ENCODE results near the gene SALL3. TPM values are rescaled to one million over a fixed set of nuclear protein-coding genes. Genes with fewer than 3 reads are reported as not detected.

SALL3 gene
- total and polyA plus RNA-seq, 2 of the 13 experiments (the other 11 are each of a cell fraction or from before 2014, with no cell fraction given) = not detected

DNA sequence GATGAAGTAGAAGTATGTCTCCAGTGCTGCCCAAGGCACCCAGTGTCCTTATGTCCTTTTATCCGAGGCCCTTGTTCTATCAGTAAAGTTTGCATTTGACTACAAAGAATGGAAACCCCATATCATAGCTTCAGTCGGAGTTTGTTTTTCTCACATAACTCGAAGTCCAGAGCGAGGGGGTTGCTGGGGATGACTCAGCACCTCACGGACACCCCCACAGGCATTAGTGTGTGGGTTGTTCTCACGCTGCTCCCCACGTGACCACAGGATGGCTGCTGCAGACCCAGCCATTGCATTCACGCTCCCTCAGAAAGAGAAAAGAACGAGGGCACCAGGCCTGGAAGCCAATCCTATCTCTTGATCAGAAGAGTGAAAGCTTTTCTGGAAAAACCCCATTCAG lies 27.8 kb downstream of the SALL3 start:
- no peak overlapping the region for H3K9ac ChIP-seq (ENCODE audit: insufficient read depth, low read depth, low read length)
- intact Hi-C loops (cut with micrococcal nuclease; ENCODE audit: unreplicated experiment) (no loop called here), in situ Hi-C loops (cut with HindIII; ENCODE audit: extremely low pct_ligation_motif_present, low pct_unique_long_range_greater_than_20kb) (no loop called here)
- H4K20me1 ChIP-seq (ENCODE audit: insufficient read depth, low read length) = no peaks in the 10 kb centered on the region
- no peak overlapping the region for H3K27ac ChIP-seq (ENCODE audit: extremely low read length, insufficient read depth, low read length)
- H3K79me2 ChIP-seq (ENCODE audit: insufficient read depth, low read length) = no peaks in the 10 kb centered on the region
- no peaks in the 10 kb centered on the region for H3K36me3 ChIP-seq (replicated peaks in 1 of 2; ENCODE audit: control insufficient read depth in 1 of 2, insufficient read depth in 2 of 2, low read length in 2 of 2)
- POLR2A ChIA-PET = no interaction called here
- no peak overlapping the region for H3K4me2 ChIP-seq (ENCODE audit: low read depth, low read length)
- no peak; the same call in 2 of the 3 replicates for ATAC-seq
- BruUV-seq (replicated peaks) = no TSS peak
- peaks cover 8% of the 10 kb centered on the region; the same call in 1 of the 2 replicates for H3K4me1 ChIP-seq (ENCODE audit: insufficient read depth, low read length)
- no peak overlapping the region for H2AFZ ChIP-seq (ENCODE audit: low read length)
- H3K4me3 ChIP-seq (replicated peaks in 1 of 3; ENCODE audit: insufficient read depth in 1 of 3, low read depth in 2 of 3, low read length in 3 of 3) = no peak overlapping the region
- H3K9me3 ChIP-seq (ENCODE audit: low read length) = no peaks in the 10 kb centered on the region
- 12% methylated on average over 9 of the region's 9 CpGs for WGBS (ENCODE audit: low lambda C conversion rate)
- H3K27me3 ChIP-seq (ENCODE audit: control insufficient read depth in 1 of 2, insufficient read depth in 2 of 2, low read length in 2 of 2) = peaks cover 4 to 55% of the 10 kb centered on the region in 2 experiments; a peak in 4 of 5 replicates
- CTCF ChIA-PET (ENCODE audit: low intra/inter-chr PET ratio, low total read pairs) = no interaction called here
- TF ChIP-seq NR1H2 (CRISPR knock-in tag; IDR thresholded peaks at IDR 0.05; ENCODE audit: borderline replicate concordance, low read depth) = no peak
- TF ChIP-seq GTF2F1 (IDR thresholded peaks at IDR 0.05; ENCODE audit: low read length) = no peak
- TF ChIP-seq ZNF615 (CRISPR knock-in tag; IDR thresholded peaks at IDR 0.05; ENCODE audit: borderline replicate concordance) = no peak
- TF ChIP-seq ZNF362 (CRISPR knock-in tag; IDR thresholded peaks at IDR 0.05; ENCODE audit: borderline replicate concordance) = no peak
- TF ChIP-seq ZNF547 (CRISPR knock-in tag; IDR thresholded peaks at IDR 0.05) = no peak
- no peak for TF ChIP-seq DMTF1 (CRISPR knock-in tag; IDR thresholded peaks at IDR 0.05)
- peak; percentile 60; the same call in 1 of the 2 replicates for TF ChIP-seq NFE2L2 (IDR thresholded peaks at IDR 0.05; ENCODE audit: low read length)
- no peak for TF ChIP-seq SIX1 (CRISPR knock-in tag; IDR thresholded peaks at IDR 0.05; ENCODE audit: borderline replicate concordance)
- peak; percentile 56 for TF ChIP-seq FOSL2 (CRISPR knock-in tag; IDR thresholded peaks at IDR 0.05)
- no peak for FAIRE-seq
- no peak for DNase-seq (ENCODE audit: low spot score)
